ENCODE measurements around the gene BBOX1.

- TF ChIP-seq, protein P1, sequence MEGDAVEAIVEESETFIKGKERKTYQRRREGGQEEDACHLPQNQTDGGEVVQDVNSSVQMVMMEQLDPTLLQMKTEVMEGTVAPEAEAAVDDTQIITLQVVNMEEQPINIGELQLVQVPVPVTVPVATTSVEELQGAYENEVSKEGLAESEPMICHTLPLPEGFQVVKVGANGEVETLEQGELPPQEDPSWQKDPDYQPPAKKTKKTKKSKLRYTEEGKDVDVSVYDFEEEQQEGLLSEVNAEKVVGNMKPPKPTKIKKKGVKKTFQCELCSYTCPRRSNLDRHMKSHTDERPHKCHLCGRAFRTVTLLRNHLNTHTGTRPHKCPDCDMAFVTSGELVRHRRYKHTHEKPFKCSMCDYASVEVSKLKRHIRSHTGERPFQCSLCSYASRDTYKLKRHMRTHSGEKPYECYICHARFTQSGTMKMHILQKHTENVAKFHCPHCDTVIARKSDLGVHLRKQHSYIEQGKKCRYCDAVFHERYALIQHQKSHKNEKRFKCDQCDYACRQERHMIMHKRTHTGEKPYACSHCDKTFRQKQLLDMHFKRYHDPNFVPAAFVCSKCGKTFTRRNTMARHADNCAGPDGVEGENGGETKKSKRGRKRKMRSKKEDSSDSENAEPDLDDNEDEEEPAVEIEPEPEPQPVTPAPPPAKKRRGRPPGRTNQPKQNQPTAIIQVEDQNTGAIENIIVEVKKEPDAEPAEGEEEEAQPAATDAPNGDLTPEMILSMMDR (IDR thresholded peaks at IDR 0.05; ENCODE audit: low read length): no peak
- no peak for TF ChIP-seq EZH2 (IDR thresholded peaks at IDR 0.05; ENCODE audit: borderline replicate concordance, low read length)
Observed at GRCh38 chr11:27111896-27112295, 71.3 kb downstream of the BBOX1 start.

Data from OCI-LY1 (cell line).